ENCODE measurements around the gene HPS6.
"Not testable (repeated sequence)": the region's sequence is repeated elsewhere in the genome, so short reads cannot be mapped to it uniquely, and the experiment has no call there.

- not testable (repeated sequence) for TF ChIP-seq CTCF (conservative IDR thresholded peaks at IDR 0.05 in 1 of 2, IDR thresholded peaks at IDR 0.05 in 1 of 2; ENCODE audit: extremely low read depth in 1 of 2, insufficient read depth in 1 of 2, low read depth in 1 of 2, low read length in 2 of 2); EZH2 (IDR thresholded peaks at IDR 0.05; ENCODE audit: borderline replicate concordance, low read length)
These were observed 10.1 kb upstream of the HPS6 start for GRCh38 chr10:102054881-102055646.

All from mammary epithelial cell (primary cell).